Measurements from ENCODE around the gene DCANP1. TPM values are rescaled to one million over a fixed set of nuclear protein-coding genes. Genes with fewer than 3 reads are reported as not detected.

DCANP1 gene
- total and polyA plus RNA-seq, 2 donors (not counting 1 experiment from before 2014, with no cell fraction given), result not detected

GRCh38 chr5:135460246-135461033, 13.3 kb upstream of the DCANP1 start:
- H3K4me3 Mint-ChIP-seq, result no peak overlapping the region
- peaks cover 0 to 11% (median 3%) of the 10 kb centered on the region in 4 experiments for H3K27me3 ChIP-seq (replicated peaks in 1 of 4; ENCODE audit: control extremely low read depth in 1 of 4, control insufficient read depth in 3 of 4, insufficient read depth in 4 of 4, low read length in 3 of 4)
- DNase-seq (no peak), ATAC-seq (ENCODE audit: low read depth) (no peak)
- intact Hi-C loops (cut with micrococcal nuclease), result no loop called here
- peaks cover 0 to 4% (median 0%) of the 10 kb centered on the region in 3 donors for H3K9me3 ChIP-seq (ENCODE audit: control extremely low read depth in 1 of 3, control insufficient read depth in 2 of 3, insufficient read depth in 1 of 3, low read length in 2 of 3)
- no peaks in the 10 kb centered on the region for H4K20me1 ChIP-seq (ENCODE audit: control insufficient read depth, insufficient read depth, low read length, poor library complexity, severe bottlenecking)
- H3K36me3 ChIP-seq (replicated peaks in 1 of 2; ENCODE audit: control extremely low read depth in 1 of 2, control insufficient read depth in 1 of 2, extremely low read depth in 1 of 2, insufficient read depth in 2 of 2, low read length in 1 of 2), result no peaks in the 10 kb centered on the region
- no peak overlapping the region for H3K4me3 ChIP-seq (ENCODE audit: control extremely low read depth in 1 of 5, extremely low read depth in 1 of 5, insufficient read depth in 1 of 5, low read depth in 2 of 5, low read length in 4 of 5)
- peaks cover 49% of the 10 kb centered on the region for H3K27me3 Mint-ChIP-seq
- H3K27ac Mint-ChIP-seq, result no peak overlapping the region
- no peaks in the 10 kb centered on the region for H3K9me3 Mint-ChIP-seq (ENCODE audit: insufficient read depth)
- H3K79me2 ChIP-seq (ENCODE audit: control insufficient read depth, insufficient read depth, low read length), result no peaks in the 10 kb centered on the region
- CTCF ChIA-PET, result interaction anchor here (1.0 to 7.5 kb wide), 3 partner anchors 12 to 106 kb away, joined by 3 to 67 read pairs (median 4); no protein-coding TSS in a partner anchor
- TF ChIP-seq CTCF (IDR thresholded peaks at IDR 0.05) (no peak), EZH2 (IDR thresholded peaks at IDR 0.05; ENCODE audit: borderline replicate concordance, insufficient read depth, low read depth, low read length, poor library complexity, severe bottlenecking) (no peak)
- H3K4me1 ChIP-seq (ENCODE audit: control insufficient read depth in 2 of 2, insufficient read depth in 2 of 2, low read length in 2 of 2), result no peaks in the 10 kb centered on the region
- H3K4me1 Mint-ChIP-seq, result peaks cover 6% of the 10 kb centered on the region
- no peak overlapping the region for H2AFZ ChIP-seq (ENCODE audit: insufficient read depth, low read depth, low read length, poor library complexity, severe bottlenecking)
- POLR2A ChIA-PET, result no interaction called here
- H3K27ac ChIP-seq (ENCODE audit: low read length in 2 of 2), result no peak overlapping the region
- no peak overlapping the region for H3K9ac ChIP-seq (ENCODE audit: low read length)
- 93% methylated on average over 11 of the region's 11 CpGs for WGBS (ENCODE audit: insufficient coverage)
- H3K4me2 ChIP-seq (replicated peaks; ENCODE audit: low read depth, low read length, poor library complexity, severe bottlenecking), result no peak overlapping the region

GRCh38 chr5:135458921-135459331, 11.8 kb upstream of the DCANP1 start:
- H4K20me1 ChIP-seq (ENCODE audit: control insufficient read depth, insufficient read depth, low read length, poor library complexity, severe bottlenecking), result no peaks in the 10 kb centered on the region
- peaks cover 0 to 6% (median 2%) of the 10 kb centered on the region in 4 experiments for H3K27me3 ChIP-seq (replicated peaks in 1 of 4; ENCODE audit: control extremely low read depth in 1 of 4, control insufficient read depth in 3 of 4, insufficient read depth in 4 of 4, low read length in 3 of 4)
- no peaks in the 10 kb centered on the region for H3K4me1 ChIP-seq (ENCODE audit: control insufficient read depth in 2 of 2, insufficient read depth in 2 of 2, low read length in 2 of 2)
- no peak for TF ChIP-seq EZH2 (IDR thresholded peaks at IDR 0.05; ENCODE audit: borderline replicate concordance, insufficient read depth, low read depth, low read length, poor library complexity, severe bottlenecking)
- H3K4me3 ChIP-seq (ENCODE audit: control extremely low read depth in 1 of 5, extremely low read depth in 1 of 5, insufficient read depth in 1 of 5, low read depth in 2 of 5, low read length in 4 of 5), result no peak overlapping the region
- Mint-ChIP-seq H3K27ac (no peak overlapping the region), H3K4me3 (no peak overlapping the region), H3K4me1 (peaks cover 3% of the 10 kb centered on the region), H3K9me3 (ENCODE audit: insufficient read depth) (no peaks in the 10 kb centered on the region), H3K27me3 (peaks cover 40% of the 10 kb centered on the region)
- no peaks in the 10 kb centered on the region for H3K79me2 ChIP-seq (ENCODE audit: control insufficient read depth, insufficient read depth, low read length)
- H3K36me3 ChIP-seq (replicated peaks in 1 of 2; ENCODE audit: control extremely low read depth in 1 of 2, control insufficient read depth in 1 of 2, extremely low read depth in 1 of 2, insufficient read depth in 2 of 2, low read length in 1 of 2), result no peaks in the 10 kb centered on the region
- ATAC-seq (ENCODE audit: low read depth), result no peak
- ChIA-PET POLR2A (no interaction called here), CTCF (interaction anchor here (1.2 to 2.9 kb wide), 3 partner anchors 11 to 107 kb away, joined by 4 to 11 read pairs (median 5); no protein-coding TSS in a partner anchor)
- no peak overlapping the region for H3K27ac ChIP-seq (ENCODE audit: low read length in 2 of 2)
- H3K4me2 ChIP-seq (replicated peaks; ENCODE audit: low read depth, low read length, poor library complexity, severe bottlenecking), result no peak overlapping the region
- no peak overlapping the region for H2AFZ ChIP-seq (ENCODE audit: insufficient read depth, low read depth, low read length, poor library complexity, severe bottlenecking)
- no peak for DNase-seq
- peaks cover 0 to 4% (median 0%) of the 10 kb centered on the region in 3 donors for H3K9me3 ChIP-seq (ENCODE audit: control extremely low read depth in 1 of 3, control insufficient read depth in 2 of 3, insufficient read depth in 1 of 3, low read length in 2 of 3)
- H3K9ac ChIP-seq (ENCODE audit: low read length), result no peak overlapping the region
- WGBS (ENCODE audit: insufficient coverage), result 56% methylated on average over 5 of the region's 5 CpGs
- intact Hi-C loops (cut with micrococcal nuclease), result no loop called here

Data from B cell (primary cell).